Stimulated activated CD4-positive, alpha-beta T cell treated with anti-CD3 and anti-CD28 coated beads, Interleukin-1b, Interleukin-23, amount 100 ng/mL, for 24 hours (primary cell): ENCODE results near the gene POPDC2.

Experiments
- DNase-seq, 4 experiments: peaks; one replicate each; pipeline ENCODE4 v3.0.0-alpha.2; 2020; ENCODE audit warnings: low read depth in 4 of 4, low spot score in 1 of 4

Gene POPDC2

GRCh38 chr3:119672776-119673175 is 12.4 kb upstream of the POPDC2 start:
- DNase-seq = no peak

GRCh38 chr3:119669906-119670570 is 9.6 kb upstream of the POPDC2 start:
- DNase-seq = no peak

GRCh38 chr3:119665954-119666559 is 5.7 kb upstream of the POPDC2 start:
- no peak for DNase-seq

GRCh38 chr3:119664850-119665379 is 4.5 kb upstream of the POPDC2 start:
- no peak for DNase-seq

DNA sequence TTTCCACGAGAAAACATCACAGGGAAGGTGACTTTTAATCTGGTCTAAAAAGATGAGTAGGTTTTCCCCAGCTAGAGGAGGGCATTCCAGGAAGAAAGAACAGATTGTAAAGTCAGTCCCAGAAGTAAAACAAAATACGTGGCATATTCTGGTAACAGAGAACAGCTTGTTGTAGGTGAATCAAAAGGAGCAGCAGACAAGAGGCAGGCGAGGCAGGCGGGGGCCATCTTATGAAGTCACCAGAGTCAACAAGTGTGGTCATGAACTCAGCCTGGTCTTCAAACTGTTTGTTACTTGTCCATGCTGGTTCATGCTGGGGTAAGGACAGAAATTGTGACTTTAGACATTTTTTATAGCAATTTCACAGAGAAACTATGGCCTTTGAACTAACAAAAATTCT is 4.0 kb upstream of the POPDC2 start:
- no peak for DNase-seq

DNA sequence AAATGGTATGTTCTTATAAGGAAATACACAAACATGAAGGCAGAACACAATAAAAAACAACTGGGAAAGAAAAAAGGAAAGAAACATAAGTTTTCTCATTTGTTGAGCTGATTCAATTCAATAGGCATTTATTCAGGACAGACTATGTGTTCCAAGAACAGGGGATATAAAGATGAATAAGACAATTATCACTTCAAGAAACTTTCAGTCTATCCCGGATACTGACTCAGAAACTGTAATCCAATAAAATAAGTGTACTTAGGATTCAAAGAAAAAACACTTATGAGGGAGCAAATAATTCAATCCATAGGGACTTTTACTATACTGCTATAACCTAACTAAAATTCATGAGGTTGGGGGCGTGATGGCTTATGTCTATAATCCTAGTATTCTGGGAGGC is 3.5 kb upstream of the POPDC2 start:
- DNase-seq = no peak

DNA sequence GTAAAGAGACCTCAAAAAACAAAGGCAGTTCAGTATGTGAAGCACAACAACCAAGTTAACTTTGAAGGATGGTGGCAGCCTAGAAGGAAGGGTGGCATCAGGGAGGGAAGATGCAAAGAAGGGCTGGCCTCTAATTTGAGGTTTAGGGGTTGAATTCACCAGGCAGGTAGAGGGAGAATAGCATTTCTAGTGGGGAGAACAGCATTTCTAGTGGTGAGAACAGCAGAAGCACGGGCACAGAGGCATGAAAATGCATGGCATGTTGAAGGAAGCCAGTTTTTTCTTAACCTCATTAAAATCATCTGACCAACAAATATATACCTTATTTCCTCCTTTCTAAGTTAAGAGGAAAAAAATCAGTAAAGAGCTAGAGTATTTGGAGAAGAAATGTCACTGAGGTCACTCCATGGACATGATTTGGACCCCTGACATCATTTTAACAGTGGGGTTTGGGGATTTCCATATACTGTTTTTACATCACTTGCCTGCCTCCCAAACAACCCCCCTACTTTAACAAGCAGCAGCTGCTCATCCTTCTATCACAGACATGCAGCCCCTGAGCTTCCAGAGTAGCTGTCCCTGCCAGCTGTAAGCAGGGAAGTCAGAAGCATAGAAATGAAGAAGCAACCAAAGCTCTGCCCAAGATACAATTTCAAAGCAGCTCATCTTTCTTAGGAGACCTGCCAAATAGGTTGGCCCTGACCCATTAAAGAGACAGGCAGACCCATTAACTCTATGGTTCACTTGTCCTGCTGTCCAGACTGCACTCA is 2.4 kb upstream of the POPDC2 start:
- DNase-seq = no peak

GRCh38 chr3:119659606-119660291 is 640 bp downstream of the POPDC2 start:
- no peak for DNase-seq

GRCh38 chr3:119658994-119659393 is 1.4 kb downstream of the POPDC2 start:
- DNase-seq = no peak

- DNase-seq = no peak
Measured at GRCh38 chr3:119657887-119658702, 2.3 kb downstream of the POPDC2 start.

DNA sequence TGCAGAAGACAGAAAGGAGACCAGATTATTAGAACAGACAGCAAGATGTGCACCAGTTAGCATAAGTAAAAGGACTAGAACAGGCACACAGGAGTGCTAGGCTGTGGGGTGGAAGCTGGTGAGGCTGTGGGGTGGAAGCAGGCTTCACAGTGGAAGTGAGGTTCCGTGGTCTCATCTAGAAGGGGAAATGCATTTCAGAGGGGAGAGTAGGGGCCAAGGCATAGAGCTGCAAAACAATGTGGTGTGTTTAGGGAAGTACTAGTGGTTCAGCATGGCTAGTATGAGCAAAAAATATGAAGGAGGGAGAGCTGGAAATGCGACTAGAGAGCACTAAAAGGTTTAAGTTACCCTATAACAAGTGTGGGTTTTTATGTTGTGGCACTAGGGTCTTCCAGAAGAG is 6.5 kb downstream of the POPDC2 start:
- no peak for DNase-seq

GRCh38 chr3:119652306-119653033 is 7.9 kb downstream of the POPDC2 start:
- DNase-seq = no peak

DNA sequence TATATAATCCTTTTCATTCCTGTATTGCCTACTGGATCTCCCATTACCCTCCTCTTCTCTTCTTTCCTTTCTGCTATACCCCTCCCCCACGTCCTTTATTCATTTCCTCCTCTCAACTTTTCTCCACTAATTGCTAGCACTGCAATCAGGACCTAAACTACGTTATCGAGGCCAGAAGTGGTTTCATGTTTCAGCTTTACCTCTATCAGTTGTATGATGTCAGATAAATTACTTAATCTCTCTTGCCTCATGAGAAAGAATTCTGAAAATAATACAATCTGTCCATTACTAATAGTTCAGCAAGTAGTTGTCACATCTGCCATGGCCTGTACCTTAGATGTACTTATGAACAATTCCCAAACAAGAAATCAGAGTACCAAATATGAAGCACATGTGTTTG is 10.6 kb downstream of the POPDC2 start:
- DNase-seq = no peak

- DNase-seq = no peak
Measured at GRCh38 chr3:119647843-119648575, 12.4 kb downstream of the POPDC2 start.

DNA sequence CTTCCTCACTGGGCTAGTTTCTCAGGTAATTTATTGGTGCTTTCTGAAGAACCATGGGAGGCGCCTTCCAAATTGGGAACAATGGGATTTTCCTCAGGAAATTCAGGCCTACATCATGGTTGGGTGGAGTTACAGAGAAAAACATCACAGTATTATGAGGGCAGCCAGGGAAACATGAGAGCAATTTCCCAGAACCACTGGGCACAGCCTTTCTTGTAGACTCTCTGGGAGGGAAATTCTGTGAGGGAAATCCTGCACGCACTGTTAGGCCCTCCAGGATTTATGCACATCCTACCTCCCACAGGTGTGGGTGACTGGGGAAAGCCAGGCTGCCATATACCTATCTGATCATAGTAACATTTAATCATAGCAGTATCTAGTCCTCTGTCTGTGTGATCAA is 13.2 kb downstream of the POPDC2 start:
- no peak for DNase-seq

DNA sequence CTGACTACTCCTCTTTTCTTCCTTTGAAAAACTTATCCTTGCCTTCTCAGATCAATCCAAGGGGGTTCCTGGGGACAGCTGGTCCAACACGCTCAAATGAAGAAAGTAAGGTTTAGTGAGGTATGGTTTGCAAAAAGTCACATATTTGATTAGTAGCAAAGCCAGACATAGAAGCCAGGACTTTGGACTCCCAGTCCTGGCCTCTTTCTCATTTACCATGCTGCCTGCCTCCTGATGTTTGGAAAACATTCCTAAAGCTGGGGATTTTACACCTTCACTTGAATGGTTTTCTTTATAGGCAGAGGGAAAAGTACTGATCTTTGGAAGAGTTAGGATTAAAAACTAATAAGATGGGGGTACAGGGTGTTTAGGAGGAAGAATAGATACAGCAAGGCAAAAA is 14.6 kb downstream of the POPDC2 start:
- no peak for DNase-seq

DNA sequence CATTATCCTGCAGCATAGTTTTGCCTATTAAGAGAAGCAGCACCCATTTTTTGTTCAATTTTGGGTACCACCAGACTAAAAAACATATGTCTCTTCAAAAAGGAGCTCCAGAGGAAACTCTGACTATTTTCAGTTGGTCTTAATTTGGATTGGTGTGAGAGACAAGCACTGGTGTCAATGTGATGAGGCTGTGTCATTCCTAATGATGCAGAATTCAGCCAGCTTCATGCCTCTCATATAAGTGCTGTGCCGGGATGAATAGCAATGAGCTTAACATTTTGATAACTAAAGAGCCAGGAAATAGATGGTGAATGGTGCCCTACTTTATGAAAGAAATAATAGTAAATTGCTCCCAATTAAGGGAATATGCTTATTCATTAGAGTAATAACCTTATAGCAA is 15.9 kb downstream of the POPDC2 start:
- no peak for DNase-seq

GRCh38 chr3:119643528-119643927 is 16.9 kb downstream of the POPDC2 start:
- DNase-seq = no peak

- no peak for DNase-seq
Measured at GRCh38 chr3:119642746-119643473, 17.5 kb downstream of the POPDC2 start.
